ENCODE data around the gene TTC22.

The TTC22 gene

DNA sequence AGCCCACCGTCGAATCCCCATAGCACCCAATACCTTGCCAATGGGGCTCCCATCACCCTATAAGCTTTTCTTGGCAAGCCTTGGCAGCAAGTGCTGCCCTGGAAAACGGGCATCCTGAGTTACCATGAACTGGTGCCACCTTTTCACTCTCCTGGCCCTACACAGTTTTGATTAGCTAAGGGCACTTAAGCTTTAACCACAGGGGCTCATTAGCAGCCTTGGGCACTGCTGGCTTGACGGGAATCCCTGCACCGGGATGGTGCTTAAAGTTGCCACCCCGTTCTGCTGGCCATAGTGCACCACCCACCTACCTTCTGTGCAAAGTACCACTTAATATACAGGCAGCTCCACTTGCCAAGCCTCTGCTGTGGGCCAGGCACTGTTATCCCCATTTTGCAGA, 50.5 kb downstream of the TTC22 start:
- H3K4me3 ChIP-seq (ENCODE audit: low read length) = no peak overlapping the region
- no peaks in the 10 kb centered on the region for H3K9me3 ChIP-seq (ENCODE audit: control insufficient read depth, low read length)
- H3K9ac ChIP-seq (ENCODE audit: low read length) = no peak overlapping the region
- no peaks in the 10 kb centered on the region for H3K27me3 ChIP-seq (ENCODE audit: control insufficient read depth, insufficient read depth, low read length)
- no peaks in the 10 kb centered on the region for H3K4me1 ChIP-seq (ENCODE audit: control insufficient read depth, insufficient read depth, low read length)
- no peaks in the 10 kb centered on the region for H3K36me3 ChIP-seq (ENCODE audit: control insufficient read depth, insufficient read depth, low read length)

DNA sequence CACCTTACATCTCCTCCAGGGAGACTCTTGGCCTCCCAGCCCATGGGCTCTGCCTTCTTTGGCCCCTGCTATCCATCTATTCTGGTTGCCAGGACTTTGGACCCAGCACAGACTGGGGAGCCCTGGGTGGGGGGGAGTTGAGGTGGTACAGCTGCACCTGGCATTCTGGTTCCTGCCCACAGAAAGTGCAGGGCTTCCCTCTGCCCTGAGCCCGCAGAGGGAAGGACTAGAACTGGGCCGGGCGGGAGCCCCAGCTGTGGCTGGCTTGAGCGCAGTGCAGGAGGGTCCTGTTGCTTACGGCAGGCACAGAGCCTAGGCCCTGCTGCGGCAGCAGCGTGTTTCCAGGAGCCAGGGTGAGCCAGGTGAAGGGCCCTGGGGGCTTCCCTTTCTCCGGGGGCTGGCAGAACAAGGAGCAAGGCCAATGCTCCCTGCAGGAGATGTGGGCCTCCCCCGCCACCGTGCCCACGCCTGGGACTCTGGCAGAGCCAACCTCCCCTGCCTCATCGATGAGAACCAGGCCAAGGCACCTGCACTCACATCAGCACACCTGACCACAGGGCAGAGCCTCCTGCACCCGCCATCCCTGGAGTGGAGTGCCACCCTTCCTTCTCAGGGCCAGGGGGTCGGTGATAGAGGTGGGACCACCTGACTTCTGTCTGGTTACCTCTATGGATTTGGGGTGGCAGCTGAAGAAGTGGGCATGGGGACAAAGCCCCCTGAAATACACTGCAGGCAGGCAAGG, 52.9 kb downstream of the TTC22 start:
- H3K4me1 ChIP-seq (ENCODE audit: control insufficient read depth, insufficient read depth, low read length) = no peaks in the 10 kb centered on the region
- H3K27me3 ChIP-seq (ENCODE audit: control insufficient read depth, insufficient read depth, low read length) = no peaks in the 10 kb centered on the region
- H3K4me3 ChIP-seq (ENCODE audit: low read length) = no peak overlapping the region
- peaks cover 4% of the 10 kb centered on the region for H3K36me3 ChIP-seq (ENCODE audit: control insufficient read depth, insufficient read depth, low read length)
- no peaks in the 10 kb centered on the region for H3K9me3 ChIP-seq (ENCODE audit: control insufficient read depth, low read length)
- H3K9ac ChIP-seq (ENCODE audit: low read length) = no peak overlapping the region

DNA sequence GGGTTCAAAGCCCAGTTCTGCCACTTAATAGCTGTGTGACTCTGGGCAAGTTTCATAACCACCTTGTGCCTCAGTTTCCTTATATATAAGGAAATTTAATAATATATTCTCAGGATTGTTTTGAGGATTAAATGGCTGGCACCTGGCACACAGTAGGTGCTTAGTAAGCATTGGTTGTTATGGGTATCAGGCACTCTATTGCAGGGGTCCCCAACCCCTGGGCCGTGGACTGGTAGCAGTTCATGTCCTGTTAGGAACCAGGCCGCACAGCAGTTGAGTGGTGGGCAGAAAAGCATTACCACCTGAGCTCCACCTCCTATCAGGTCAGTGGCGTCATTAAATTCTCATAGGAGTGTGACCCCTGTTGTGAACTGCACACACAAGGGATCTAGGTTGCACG, 55.3 kb downstream of the TTC22 start:
- no peaks in the 10 kb centered on the region for H3K27me3 ChIP-seq (ENCODE audit: control insufficient read depth, insufficient read depth, low read length)
- no peak overlapping the region for H3K9ac ChIP-seq (ENCODE audit: low read length)
- H3K9me3 ChIP-seq (ENCODE audit: control insufficient read depth, low read length) = no peaks in the 10 kb centered on the region
- H3K36me3 ChIP-seq (ENCODE audit: control insufficient read depth, insufficient read depth, low read length) = peaks cover 4% of the 10 kb centered on the region
- H3K4me3 ChIP-seq (ENCODE audit: low read length) = no peak overlapping the region
- H3K4me1 ChIP-seq (ENCODE audit: control insufficient read depth, insufficient read depth, low read length) = no peaks in the 10 kb centered on the region

DNA sequence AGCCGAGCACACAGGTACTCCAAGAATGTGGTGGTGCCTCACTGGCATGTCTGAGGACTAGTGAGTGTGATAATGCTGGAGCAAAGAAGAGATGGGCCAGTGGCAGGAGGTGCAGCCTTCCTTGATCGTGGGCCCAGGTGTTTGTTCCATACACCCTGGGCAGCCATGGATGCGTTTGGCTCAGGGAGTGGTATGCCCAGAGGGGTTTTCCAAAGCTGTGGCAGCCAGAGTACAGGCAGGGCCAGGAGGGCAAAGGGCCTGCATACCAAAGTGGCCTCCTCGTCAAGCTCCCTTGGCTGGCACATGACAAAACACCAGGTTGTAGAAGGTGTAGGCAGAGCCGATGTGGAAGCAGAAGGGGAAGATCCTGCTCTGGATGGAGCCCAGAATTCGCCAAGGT, 55.8 kb downstream of the TTC22 start:
- Histone ChIP-seq H3K4me3 (ENCODE audit: low read length) (no peak overlapping the region), H3K27me3 (ENCODE audit: control insufficient read depth, insufficient read depth, low read length) (no peaks in the 10 kb centered on the region), H3K4me1 (ENCODE audit: control insufficient read depth, insufficient read depth, low read length) (no peaks in the 10 kb centered on the region), H3K36me3 (ENCODE audit: control insufficient read depth, insufficient read depth, low read length) (peaks cover 4% of the 10 kb centered on the region), H3K9me3 (ENCODE audit: control insufficient read depth, low read length) (no peaks in the 10 kb centered on the region), H3K9ac (ENCODE audit: low read length) (no peak overlapping the region)

DNA sequence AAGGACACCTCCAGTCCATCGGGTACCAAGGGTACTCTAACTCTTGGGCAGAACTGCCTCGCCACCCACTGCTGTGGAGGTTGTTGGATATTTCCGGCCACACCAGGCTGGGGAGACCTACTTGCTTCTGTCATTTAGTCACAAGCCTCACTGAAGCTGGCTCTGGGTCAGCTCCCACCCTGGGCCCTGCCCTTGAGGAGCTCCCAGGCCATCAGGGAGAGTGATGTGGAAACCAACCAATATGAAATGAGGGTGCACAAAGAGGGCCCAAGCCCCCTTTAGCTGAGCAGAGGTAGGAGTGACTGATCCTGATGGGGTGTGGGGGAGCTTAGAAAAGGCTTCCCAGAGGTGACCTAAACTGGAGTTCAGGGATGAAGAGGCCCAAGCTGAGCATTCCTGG, 56.4 kb downstream of the TTC22 start:
- Histone ChIP-seq H3K36me3 (ENCODE audit: control insufficient read depth, insufficient read depth, low read length) (peaks cover 4% of the 10 kb centered on the region), H3K4me1 (ENCODE audit: control insufficient read depth, insufficient read depth, low read length) (no peaks in the 10 kb centered on the region), H3K9me3 (ENCODE audit: control insufficient read depth, low read length) (no peaks in the 10 kb centered on the region), H3K4me3 (ENCODE audit: low read length) (no peak overlapping the region), H3K9ac (ENCODE audit: low read length) (no peak overlapping the region), H3K27me3 (ENCODE audit: control insufficient read depth, insufficient read depth, low read length) (no peaks in the 10 kb centered on the region)

DNA sequence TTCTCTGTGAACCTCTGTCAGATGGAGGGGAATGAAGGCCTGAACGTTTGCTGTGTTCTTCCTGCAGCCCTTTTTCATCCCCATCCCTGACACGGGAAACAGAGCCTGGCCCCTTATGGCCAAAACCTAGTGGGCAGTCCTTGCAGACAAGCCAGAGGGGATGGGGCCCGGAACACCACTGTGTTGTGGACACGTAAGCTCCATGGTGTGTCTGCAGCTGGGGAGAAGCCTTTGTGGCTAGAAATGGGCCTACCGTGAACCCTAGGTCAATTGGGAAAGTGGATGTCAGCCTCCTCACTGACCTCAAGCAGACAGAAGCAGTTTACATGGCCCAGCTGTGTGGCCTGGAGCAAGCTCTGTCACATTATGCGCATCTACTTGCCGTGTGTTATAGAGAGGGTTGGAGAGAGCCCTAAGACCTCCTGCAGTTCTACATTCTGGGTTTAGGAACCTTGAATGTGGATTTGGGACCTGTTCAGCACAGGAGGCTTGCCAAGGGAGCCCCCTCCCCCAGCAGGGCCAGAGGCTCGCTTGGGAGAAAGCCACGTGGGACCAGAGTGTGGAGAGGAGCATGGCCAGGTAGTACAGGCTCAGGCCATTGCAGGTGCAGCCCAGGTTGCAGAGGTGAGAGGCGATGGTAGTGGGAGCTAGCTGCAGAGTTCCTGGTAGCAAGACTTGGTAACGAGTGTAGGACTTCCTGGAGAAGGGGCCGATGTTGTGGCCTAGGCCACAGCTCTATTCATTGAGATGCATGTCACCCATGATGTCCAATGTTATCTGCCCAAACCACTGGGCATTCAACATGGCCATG, 57.5 kb downstream of the TTC22 start:
- no peak overlapping the region for H3K4me3 ChIP-seq (ENCODE audit: low read length)
- no peaks in the 10 kb centered on the region for H3K9me3 ChIP-seq (ENCODE audit: control insufficient read depth, low read length)
- H3K4me1 ChIP-seq (ENCODE audit: control insufficient read depth, insufficient read depth, low read length) = no peaks in the 10 kb centered on the region
- peaks cover 4% of the 10 kb centered on the region for H3K36me3 ChIP-seq (ENCODE audit: control insufficient read depth, insufficient read depth, low read length)
- no peaks in the 10 kb centered on the region for H3K27me3 ChIP-seq (ENCODE audit: control insufficient read depth, insufficient read depth, low read length)
- no peak overlapping the region for H3K9ac ChIP-seq (ENCODE audit: low read length)

DNA sequence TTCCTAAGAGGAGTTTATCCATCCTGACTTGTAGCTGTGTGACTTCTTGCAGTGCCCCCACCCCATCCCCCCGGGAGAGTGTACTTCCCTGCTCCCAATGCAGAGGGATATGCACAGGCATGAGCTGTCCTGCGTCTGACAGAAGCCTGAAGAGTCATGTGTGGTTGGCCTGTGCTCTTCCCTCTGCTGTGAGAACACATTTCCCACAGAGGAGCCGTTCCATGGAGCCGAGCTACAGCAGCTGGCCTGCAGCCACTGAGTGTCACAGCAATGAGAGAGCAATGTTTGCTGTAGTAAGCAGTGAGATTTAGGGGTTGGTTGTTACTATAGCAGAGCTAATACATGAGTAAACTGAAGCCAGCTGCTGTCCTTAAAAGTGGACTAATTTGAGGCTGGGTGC, 58.8 kb downstream of the TTC22 start:
- Histone ChIP-seq H3K9ac (ENCODE audit: low read length) (no peak overlapping the region), H3K9me3 (ENCODE audit: control insufficient read depth, low read length) (no peaks in the 10 kb centered on the region), H3K27me3 (ENCODE audit: control insufficient read depth, insufficient read depth, low read length) (no peaks in the 10 kb centered on the region), H3K4me1 (ENCODE audit: control insufficient read depth, insufficient read depth, low read length) (no peaks in the 10 kb centered on the region), H3K36me3 (ENCODE audit: control insufficient read depth, insufficient read depth, low read length) (peaks cover 8% of the 10 kb centered on the region), H3K4me3 (ENCODE audit: low read length) (no peak overlapping the region)

DNA sequence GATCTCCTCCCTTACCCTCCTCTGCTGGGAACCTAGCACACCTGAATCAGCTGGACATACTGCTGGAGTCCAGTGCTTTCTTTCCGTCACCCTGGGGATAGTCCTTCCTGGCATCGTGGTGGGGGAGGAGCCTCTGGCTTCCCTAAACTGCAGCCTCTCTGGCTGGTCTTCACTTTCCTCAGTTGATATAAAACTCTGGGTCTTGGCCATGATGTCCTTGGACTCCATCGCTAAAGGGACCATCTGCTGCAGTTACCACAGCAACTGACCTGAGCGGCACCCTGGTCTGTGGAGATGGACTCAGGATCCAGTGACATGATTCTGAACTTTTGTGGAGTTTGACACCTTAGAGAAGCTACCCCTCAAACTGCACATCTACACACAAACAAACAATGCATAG, 59.6 kb downstream of the TTC22 start:
- peaks cover 11% of the 10 kb centered on the region for H3K36me3 ChIP-seq (ENCODE audit: control insufficient read depth, insufficient read depth, low read length)

DNA sequence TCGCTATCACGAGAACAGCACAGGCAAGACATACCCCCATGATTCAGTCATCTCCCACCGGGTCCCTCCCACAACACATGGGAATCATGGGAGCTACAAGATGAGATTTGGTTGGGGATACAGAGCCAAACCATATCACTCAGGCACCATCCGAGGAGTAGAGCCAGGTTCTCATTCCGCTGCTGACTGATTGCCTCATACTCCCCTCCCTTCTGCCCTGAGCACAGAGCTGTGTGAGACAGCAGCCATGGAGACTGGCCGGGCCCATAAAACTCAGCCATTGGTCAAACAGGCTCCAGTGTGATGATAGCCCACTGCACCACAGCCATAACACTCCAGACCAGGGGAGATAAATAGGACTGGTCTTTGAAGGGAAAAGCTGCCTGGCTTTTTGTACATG, 62.9 kb downstream of the TTC22 start:
- Histone ChIP-seq H3K9ac (ENCODE audit: low read length) (no peak overlapping the region), H3K36me3 (ENCODE audit: control insufficient read depth, insufficient read depth, low read length) (peaks cover 7% of the 10 kb centered on the region), H3K4me3 (ENCODE audit: low read length) (no peak overlapping the region), H3K9me3 (ENCODE audit: control insufficient read depth, low read length) (no peaks in the 10 kb centered on the region), H3K27me3 (ENCODE audit: control insufficient read depth, insufficient read depth, low read length) (no peaks in the 10 kb centered on the region), H3K4me1 (ENCODE audit: control insufficient read depth, insufficient read depth, low read length) (no peaks in the 10 kb centered on the region)

More for the DNA sequence above, 59.6 kb downstream of the TTC22 start:
- Histone ChIP-seq H3K9ac (ENCODE audit: low read length) (no peak overlapping the region), H3K27me3 (ENCODE audit: control insufficient read depth, insufficient read depth, low read length) (no peaks in the 10 kb centered on the region), H3K4me1 (ENCODE audit: control insufficient read depth, insufficient read depth, low read length) (no peaks in the 10 kb centered on the region), H3K9me3 (ENCODE audit: control insufficient read depth, low read length) (no peaks in the 10 kb centered on the region), H3K4me3 (ENCODE audit: low read length) (no peak overlapping the region)

DNA sequence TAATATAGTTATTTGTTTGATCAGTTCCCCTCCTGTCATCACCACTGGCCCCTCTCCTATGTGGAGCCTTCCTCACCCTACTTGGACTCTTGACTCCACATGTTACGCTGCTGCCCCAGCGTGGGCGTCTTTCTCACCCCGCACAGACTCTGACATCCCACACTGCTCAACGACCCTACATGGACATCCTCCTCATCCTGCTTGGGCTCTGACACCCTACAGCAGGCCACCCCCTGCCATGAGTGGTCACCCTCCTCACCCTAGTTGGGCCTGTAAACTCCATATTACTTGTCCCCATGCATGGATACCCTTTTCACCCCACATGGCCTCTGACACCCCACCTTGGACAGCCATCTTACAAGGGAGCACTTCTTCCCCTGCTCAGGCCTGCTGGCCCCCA, 64.4 kb downstream of the TTC22 start:
- Histone ChIP-seq H3K36me3 (ENCODE audit: control insufficient read depth, insufficient read depth, low read length) (peaks cover 7% of the 10 kb centered on the region), H3K9me3 (ENCODE audit: control insufficient read depth, low read length) (no peaks in the 10 kb centered on the region), H3K9ac (ENCODE audit: low read length) (no peak overlapping the region)

More for the DNA sequence above, 64.4 kb downstream of the TTC22 start:
- no peak overlapping the region for H3K4me3 ChIP-seq (ENCODE audit: low read length)
- H3K27me3 ChIP-seq (ENCODE audit: control insufficient read depth, insufficient read depth, low read length) = no peaks in the 10 kb centered on the region
- no peaks in the 10 kb centered on the region for H3K4me1 ChIP-seq (ENCODE audit: control insufficient read depth, insufficient read depth, low read length)
